Astrocyte (in vitro differentiated cells and primary cell): ENCODE measurements around the gene ALDH1L1. TPM values are rescaled to one million over a fixed set of nuclear protein-coding genes. Genes with fewer than 3 reads are reported as not detected.

Experiments used
- DNase-seq: peaks from one replicate; pipeline ENCODE4 v3.0.0-alpha.2; 2010; ENCODE audit warnings: low read depth
- FAIRE-seq: peaks from 2 replicates; lab custom pipeline; 2011; peaks lifted over from hg19 to GRCh38; lab: Jason Lieb, UNC
- H2AFZ ChIP-seq: 2 replicates; pipeline ENCODE4 v1.6.0; 2012; ENCODE audit warnings: low read depth, low read length, inconsistent platforms
- H3K27ac ChIP-seq: 2 replicates; pipeline ENCODE4 v1.5.1; 2011; ENCODE audit warnings: low read depth, low read length, inconsistent platforms
- H3K27me3 ChIP-seq: 2 replicates; pipeline ENCODE4 v1.6.0; 2011; ENCODE audit warnings: low read length, inconsistent platforms; ENCODE audit not compliant: insufficient read depth
- H3K36me3 ChIP-seq: 2 replicates; pipeline ENCODE4 v1.5.1; 2011; ENCODE audit warnings: low read length, inconsistent platforms; ENCODE audit not compliant: insufficient read depth
- H3K4me1 ChIP-seq: 2 replicates; pipeline ENCODE4 v1.5.1; 2011; ENCODE audit warnings: low read length, inconsistent platforms; ENCODE audit not compliant: insufficient read depth
- H3K4me2 ChIP-seq: 2 replicates; pipeline ENCODE4 v1.6.0; 2012; ENCODE audit warnings: low read length, inconsistent platforms
- H3K4me3 ChIP-seq: 2 replicates; pipeline ENCODE4 v1.5.1; 2011; ENCODE audit warnings: low read depth, mild to moderate bottlenecking, low read length, inconsistent platforms; ENCODE audit not compliant: insufficient read depth
- H3K79me2 ChIP-seq: 2 replicates; pipeline ENCODE4 v1.6.0; 2012; ENCODE audit warnings: mild to moderate bottlenecking, low read length, inconsistent platforms; ENCODE audit not compliant: insufficient read depth
- H3K9ac ChIP-seq: 2 replicates; pipeline ENCODE4 v1.6.0; 2012; ENCODE audit warnings: mild to moderate bottlenecking, low read length, inconsistent platforms
- H3K9me3 ChIP-seq: 2 replicates; pipeline ENCODE4 v1.5.1; 2012; ENCODE audit warnings: low read depth, mild to moderate bottlenecking, low read length, inconsistent platforms; ENCODE audit not compliant: insufficient read depth
- H4K20me1 ChIP-seq: 2 replicates; pipeline ENCODE4 v1.6.0; 2012; ENCODE audit warnings: low read length, inconsistent platforms; ENCODE audit not compliant: insufficient read depth
- H3K27ac Mint-ChIP-seq: one replicate; pipeline ENCODE4 v1.8.0; 2021; ENCODE audit warnings: mild to moderate bottlenecking, mixed read lengths; ENCODE audit not compliant: unreplicated experiment
- H3K27me3 Mint-ChIP-seq: one replicate; pipeline ENCODE4 v1.8.0; 2021; ENCODE audit warnings: low read depth, mixed read lengths; ENCODE audit not compliant: unreplicated experiment
- H3K36me3 Mint-ChIP-seq: one replicate; pipeline ENCODE4 v1.8.0; 2021; ENCODE audit warnings: low read depth, mixed read lengths; ENCODE audit not compliant: unreplicated experiment
- H3K4me1 Mint-ChIP-seq: one replicate; pipeline ENCODE4 v1.8.0; 2021; ENCODE audit warnings: low read depth, mixed read lengths; ENCODE audit not compliant: unreplicated experiment
- H3K4me3 Mint-ChIP-seq: one replicate; pipeline ENCODE4 v1.8.0; 2021; ENCODE audit warnings: mild to moderate bottlenecking, moderate library complexity, mixed read lengths; ENCODE audit not compliant: unreplicated experiment
- H3K9me3 Mint-ChIP-seq: one replicate; pipeline ENCODE4 v1.8.0; 2021; ENCODE audit warnings: mild to moderate bottlenecking, mixed read lengths; ENCODE audit not compliant: unreplicated experiment
- EZH2 ChIP-seq: IDR thresholded peaks from 2 replicates; pipeline ENCODE4 v1.6.1; 2012; ENCODE audit warnings: mild to moderate bottlenecking, low read length, inconsistent platforms; ENCODE audit not compliant: insufficient read depth
- total RNA-seq: library from RNA; stranded (reverse); gene quantifications from 2 replicates; pipeline ENCODE4 v1.2.1, GENCODE V29; 2021
- TF ChIP-seq, protein P1 (sequence below): IDR thresholded peaks from 2 replicates; pipeline ENCODE4 v1.5.1; 2011; ENCODE audit warnings: low read depth, mild to moderate bottlenecking, inconsistent platforms, low read length, moderate library complexity; ENCODE audit not compliant: insufficient read depth

ALDH1L1 gene
- total RNA-seq, 1 donor from 2014 or later = not detected

GRCh38 chr3:126167566-126167965, 12.8 kb downstream of the ALDH1L1 start:
- no peak for FAIRE-seq
- H3K27me3 Mint-ChIP-seq = peaks cover 5% of the 10 kb centered on the region

GRCh38 chr3:126166009-126166408, 14.4 kb downstream of the ALDH1L1 start:
- H3K36me3 ChIP-seq = no peaks in the 10 kb centered on the region
- no peaks in the 10 kb centered on the region for H4K20me1 ChIP-seq
- Mint-ChIP-seq H3K4me3 (no peak overlapping the region), H3K36me3 (no peaks in the 10 kb centered on the region), H3K9me3 (peaks cover 3% of the 10 kb centered on the region), H3K4me1 (peaks cover 3% of the 10 kb centered on the region), H3K27me3 (peaks cover 15% of the 10 kb centered on the region), H3K27ac (no peak overlapping the region)
- no peak overlapping the region for H3K4me2 ChIP-seq
- H2AFZ ChIP-seq = no peak overlapping the region
- no peak for DNase-seq
- H3K9ac ChIP-seq = no peak overlapping the region
- FAIRE-seq = no peak
- H3K4me3 ChIP-seq = no peak overlapping the region
- TF ChIP-seq, protein P1, sequence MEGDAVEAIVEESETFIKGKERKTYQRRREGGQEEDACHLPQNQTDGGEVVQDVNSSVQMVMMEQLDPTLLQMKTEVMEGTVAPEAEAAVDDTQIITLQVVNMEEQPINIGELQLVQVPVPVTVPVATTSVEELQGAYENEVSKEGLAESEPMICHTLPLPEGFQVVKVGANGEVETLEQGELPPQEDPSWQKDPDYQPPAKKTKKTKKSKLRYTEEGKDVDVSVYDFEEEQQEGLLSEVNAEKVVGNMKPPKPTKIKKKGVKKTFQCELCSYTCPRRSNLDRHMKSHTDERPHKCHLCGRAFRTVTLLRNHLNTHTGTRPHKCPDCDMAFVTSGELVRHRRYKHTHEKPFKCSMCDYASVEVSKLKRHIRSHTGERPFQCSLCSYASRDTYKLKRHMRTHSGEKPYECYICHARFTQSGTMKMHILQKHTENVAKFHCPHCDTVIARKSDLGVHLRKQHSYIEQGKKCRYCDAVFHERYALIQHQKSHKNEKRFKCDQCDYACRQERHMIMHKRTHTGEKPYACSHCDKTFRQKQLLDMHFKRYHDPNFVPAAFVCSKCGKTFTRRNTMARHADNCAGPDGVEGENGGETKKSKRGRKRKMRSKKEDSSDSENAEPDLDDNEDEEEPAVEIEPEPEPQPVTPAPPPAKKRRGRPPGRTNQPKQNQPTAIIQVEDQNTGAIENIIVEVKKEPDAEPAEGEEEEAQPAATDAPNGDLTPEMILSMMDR = no peak
- TF ChIP-seq EZH2 = no peak
- no peaks in the 10 kb centered on the region for H3K79me2 ChIP-seq
- H3K27ac ChIP-seq = no peak overlapping the region
- H3K27me3 ChIP-seq = peaks cover 8% of the 10 kb centered on the region
- no peaks in the 10 kb centered on the region for H3K4me1 ChIP-seq
- no peaks in the 10 kb centered on the region for H3K9me3 ChIP-seq

More at GRCh38 chr3:126167566-126167965, 12.8 kb downstream of the ALDH1L1 start:
- Mint-ChIP-seq H3K4me3 (no peak overlapping the region), H3K27ac (no peak overlapping the region), H3K36me3 (no peaks in the 10 kb centered on the region), H3K9me3 (peaks cover 3% of the 10 kb centered on the region), H3K4me1 (peaks cover 3% of the 10 kb centered on the region)
- Histone ChIP-seq H3K9me3 (no peaks in the 10 kb centered on the region), H3K79me2 (no peaks in the 10 kb centered on the region), H3K4me1 (no peaks in the 10 kb centered on the region), H4K20me1 (no peaks in the 10 kb centered on the region), H3K27me3 (peaks cover 2% of the 10 kb centered on the region), H3K27ac (no peak overlapping the region), H3K9ac (no peak overlapping the region), H3K4me3 (no peak overlapping the region), H2AFZ (no peak overlapping the region), H3K36me3 (no peaks in the 10 kb centered on the region), H3K4me2 (no peak overlapping the region)
- DNase-seq = no peak
- TF ChIP-seq, protein P1 = no peak
- no peak for TF ChIP-seq EZH2

- Mint-ChIP-seq H3K36me3 (no peaks in the 10 kb centered on the region), H3K4me1 (no peaks in the 10 kb centered on the region)
- TF ChIP-seq, protein P1 = no peak
- TF ChIP-seq EZH2 = no peak
Measured at GRCh38 chr3:126161309-126161708, 19.1 kb downstream of the ALDH1L1 start.

More at GRCh38 chr3:126161309-126161708, 19.1 kb downstream of the ALDH1L1 start:
- FAIRE-seq = no peak
- H3K4me2 ChIP-seq = no peak overlapping the region
- no peaks in the 10 kb centered on the region for H3K79me2 ChIP-seq
- no peak for DNase-seq
- no peak overlapping the region for H2AFZ ChIP-seq
- no peak overlapping the region for H3K27ac ChIP-seq
- H3K9ac ChIP-seq = no peak overlapping the region
- no peaks in the 10 kb centered on the region for H3K36me3 ChIP-seq
- no peaks in the 10 kb centered on the region for H3K9me3 ChIP-seq
- peaks cover 8% of the 10 kb centered on the region for H3K27me3 ChIP-seq
- Mint-ChIP-seq H3K27me3 (peaks cover 39% of the 10 kb centered on the region), H3K27ac (no peak overlapping the region), H3K9me3 (peaks cover 6% of the 10 kb centered on the region), H3K4me3 (no peak overlapping the region)
- H4K20me1 ChIP-seq = no peaks in the 10 kb centered on the region
- no peak overlapping the region for H3K4me3 ChIP-seq
- no peaks in the 10 kb centered on the region for H3K4me1 ChIP-seq
